Fibroblast of pulmonary artery (primary cell): ENCODE data around the gene PTPRN2.
"Not testable (repeated sequence)": the region's sequence is repeated elsewhere in the genome, so short reads cannot be mapped to it uniquely, and the experiment has no call there.

Source experiments
- DNase-seq: peaks from one replicate; pipeline ENCODE4 v3.0.0-alpha.2; 2010; ENCODE audit warnings: low read depth
- H3K4me3 ChIP-seq: replicated peaks from 2 replicates; pipeline ENCODE4 v1.5.1; 2011; ENCODE audit warnings: low read depth, mild to moderate bottlenecking, control low read depth, low read length, moderate library complexity
- CTCF ChIP-seq: IDR thresholded peaks from 2 replicates; pipeline ENCODE4 v1.5.1; 2011; ENCODE audit warnings: mild to moderate bottlenecking, control low read depth, low read length, inconsistent platforms; ENCODE audit errors: missing control alignments

PTPRN2 gene

GRCh38 chr7:158431055-158431940 is 156.3 kb downstream of the PTPRN2 start:
- no peak for DNase-seq
- no peak overlapping the region for H3K4me3 ChIP-seq
- no peak for TF ChIP-seq CTCF

GRCh38 chr7:158430308-158431034 is 157.2 kb downstream of the PTPRN2 start:
- no peak for TF ChIP-seq CTCF
- no peak for DNase-seq
- H3K4me3 ChIP-seq = no peak overlapping the region

- no peak for DNase-seq
- H3K4me3 ChIP-seq = no peak overlapping the region
Observed at GRCh38 chr7:158428837-158429753, 158.5 kb downstream of the PTPRN2 start.

GRCh38 chr7:158428131-158428836 is 159.3 kb downstream of the PTPRN2 start:
- TF ChIP-seq CTCF = no peak
- H3K4me3 ChIP-seq = no peak overlapping the region
- DNase-seq = no peak

More at GRCh38 chr7:158428837-158429753, 158.5 kb downstream of the PTPRN2 start:
- no peak for TF ChIP-seq CTCF

- H3K4me3 ChIP-seq, DNase-seq: not testable (repeated sequence)
Observed at GRCh38 chr7:158425676-158426075, 161.9 kb downstream of the PTPRN2 start.

- H3K4me3 ChIP-seq = no peak overlapping the region
- DNase-seq = no peak
- TF ChIP-seq CTCF = no peak
Observed at GRCh38 chr7:158424531-158424930, 163.1 kb downstream of the PTPRN2 start.
